NK-92 treated with Interleukin-12 subunit alpha and Interleukin-12 subunit beta, amount 100 ng/mL, for 24 hours (cell line): Measurements from ENCODE around the gene MEF2D.

Experiments
- DNase-seq: peaks from one replicate; lab custom pipeline; 2025; lab: John Stamatoyannopoulos, UW

Gene MEF2D

GRCh38 chr1:156467385-156467784 is 33.2 kb downstream of the MEF2D start:
- no peak for DNase-seq

DNA sequence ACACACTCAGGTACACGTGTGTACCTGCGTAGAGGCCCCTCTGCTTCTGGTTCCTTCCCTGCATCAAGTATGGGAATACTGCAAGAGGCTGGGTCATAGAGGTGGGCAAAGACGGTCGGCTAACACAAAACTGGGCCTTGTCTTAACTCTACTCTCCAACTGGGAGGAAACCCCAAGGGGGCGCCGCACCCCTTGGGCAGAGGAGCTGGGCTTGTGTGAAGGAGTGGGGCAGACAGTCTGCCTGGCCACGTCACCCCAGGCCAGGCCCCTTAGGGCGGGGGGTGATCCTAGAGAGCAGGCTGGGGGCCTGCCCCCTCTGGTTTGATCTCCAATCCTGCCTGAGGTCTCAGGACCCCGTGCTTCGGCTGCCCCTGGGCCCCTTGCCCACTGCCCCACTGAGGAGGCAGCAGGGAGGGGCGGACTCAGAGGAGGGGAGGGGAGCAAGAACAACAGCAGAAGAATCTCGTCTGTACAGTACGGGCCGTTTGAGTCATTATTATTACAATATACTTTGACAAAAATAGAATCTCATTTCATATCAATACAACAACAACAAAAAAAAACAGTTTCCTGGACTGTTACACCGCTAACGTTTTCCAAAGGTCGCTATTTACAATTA is 34.7 kb downstream of the MEF2D start:
- no peak for DNase-seq

- no peak for DNase-seq
Measured at GRCh38 chr1:156464825-156465452, 35.6 kb downstream of the MEF2D start.

DNA sequence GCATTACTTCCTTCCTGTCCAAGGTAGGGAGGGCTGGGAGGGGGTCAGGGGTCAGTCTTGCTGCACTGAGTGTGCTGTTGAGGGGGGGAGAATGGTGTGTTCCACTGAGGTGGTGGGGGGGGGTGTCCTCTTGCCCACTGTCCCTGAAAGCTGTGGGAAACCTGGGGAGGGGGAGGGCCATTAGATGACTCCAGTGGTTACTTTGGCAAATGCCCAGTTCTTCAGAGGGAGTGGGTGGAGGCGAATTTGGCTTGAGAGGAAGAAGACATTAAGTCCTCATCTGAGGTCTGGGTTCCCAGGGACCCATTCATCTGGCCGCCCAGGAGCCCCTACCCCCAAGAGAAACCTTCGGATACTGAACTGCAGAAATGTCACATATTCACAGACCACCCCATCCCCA is 36.2 kb downstream of the MEF2D start:
- DNase-seq, result no peak

DNA sequence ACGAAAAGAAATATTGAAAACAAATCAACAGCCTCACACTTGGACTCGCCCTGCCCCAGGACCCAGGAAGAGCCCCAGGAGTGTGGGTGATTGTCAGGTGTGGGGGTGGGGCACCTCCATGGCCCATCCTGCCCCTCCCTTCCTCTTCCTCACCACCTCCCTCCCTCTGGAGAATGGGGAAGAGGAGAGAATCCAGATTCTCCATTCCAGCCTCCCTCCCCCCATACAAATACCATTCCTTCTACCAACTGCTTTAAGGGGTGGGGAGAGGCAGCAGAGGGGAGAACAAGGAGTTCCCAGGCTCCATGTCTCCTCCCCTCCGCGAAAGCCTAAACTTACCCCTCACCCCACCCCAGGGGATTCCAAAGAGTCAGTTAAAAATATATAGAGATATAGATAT is 36.7 kb downstream of the MEF2D start:
- no peak for DNase-seq

DNA sequence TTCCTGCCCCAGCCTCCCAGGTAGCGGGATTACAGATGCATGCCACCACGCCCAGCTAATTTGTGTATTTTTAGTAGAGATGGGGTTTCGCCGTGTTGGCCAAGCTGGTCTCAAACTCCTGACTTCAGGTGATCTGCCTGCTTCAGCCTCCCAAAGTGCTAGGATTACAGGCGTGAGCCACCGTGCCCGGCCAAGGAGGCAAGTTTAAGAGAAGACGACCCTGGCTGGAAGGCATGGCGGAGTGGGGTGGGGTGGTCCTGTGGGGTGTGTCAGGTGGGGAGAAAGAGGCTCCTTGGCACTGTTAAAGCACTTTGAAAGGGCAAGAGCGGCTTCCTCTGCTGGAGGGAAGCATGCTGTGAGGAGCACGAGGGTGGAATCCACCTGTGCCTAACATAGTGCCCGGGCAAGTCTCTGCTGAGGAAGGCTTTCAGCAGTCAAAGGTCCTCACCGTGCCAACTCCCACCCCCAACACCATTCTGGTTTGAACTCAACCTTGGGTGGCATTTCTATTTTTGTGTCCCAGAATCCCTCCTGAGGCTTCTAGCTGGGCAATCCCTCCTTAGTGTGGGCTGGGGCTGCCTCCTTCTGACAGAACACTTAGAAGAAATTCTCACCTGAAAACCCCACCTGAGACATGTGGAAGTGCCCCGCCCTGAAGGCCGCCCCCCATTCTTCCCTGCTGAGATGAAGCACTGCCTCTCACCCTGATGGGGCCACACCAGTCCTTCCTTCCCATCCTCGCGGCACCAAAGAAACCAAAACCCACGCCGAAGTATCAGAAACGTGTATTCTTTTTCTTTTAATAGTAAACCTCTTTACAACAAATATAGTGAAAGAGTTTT is 37.4 kb downstream of the MEF2D start:
- no peak for DNase-seq

GRCh38 chr1:156461781-156462647 is 38.6 kb downstream of the MEF2D start:
- no peak for DNase-seq

GRCh38 chr1:156461109-156461508 is 39.5 kb downstream of the MEF2D start:
- no peak for DNase-seq

GRCh38 chr1:156460525-156460924 is 40.0 kb downstream of the MEF2D start:
- DNase-seq, result no peak

- no peak for DNase-seq
Measured at GRCh38 chr1:156458181-156458503, 42.4 kb downstream of the MEF2D start.

- DNase-seq, result peak; percentile 96
Measured at GRCh38 chr1:156456625-156457465, 43.7 kb downstream of the MEF2D start.

- DNase-seq, result no peak
Measured at GRCh38 chr1:156455362-156455761, 45.2 kb downstream of the MEF2D start.

GRCh38 chr1:156452907-156453306 is 47.7 kb downstream of the MEF2D start:
- DNase-seq, result no peak

GRCh38 chr1:156451505-156452160 is 48.9 kb downstream of the MEF2D start:
- no peak for DNase-seq

DNA sequence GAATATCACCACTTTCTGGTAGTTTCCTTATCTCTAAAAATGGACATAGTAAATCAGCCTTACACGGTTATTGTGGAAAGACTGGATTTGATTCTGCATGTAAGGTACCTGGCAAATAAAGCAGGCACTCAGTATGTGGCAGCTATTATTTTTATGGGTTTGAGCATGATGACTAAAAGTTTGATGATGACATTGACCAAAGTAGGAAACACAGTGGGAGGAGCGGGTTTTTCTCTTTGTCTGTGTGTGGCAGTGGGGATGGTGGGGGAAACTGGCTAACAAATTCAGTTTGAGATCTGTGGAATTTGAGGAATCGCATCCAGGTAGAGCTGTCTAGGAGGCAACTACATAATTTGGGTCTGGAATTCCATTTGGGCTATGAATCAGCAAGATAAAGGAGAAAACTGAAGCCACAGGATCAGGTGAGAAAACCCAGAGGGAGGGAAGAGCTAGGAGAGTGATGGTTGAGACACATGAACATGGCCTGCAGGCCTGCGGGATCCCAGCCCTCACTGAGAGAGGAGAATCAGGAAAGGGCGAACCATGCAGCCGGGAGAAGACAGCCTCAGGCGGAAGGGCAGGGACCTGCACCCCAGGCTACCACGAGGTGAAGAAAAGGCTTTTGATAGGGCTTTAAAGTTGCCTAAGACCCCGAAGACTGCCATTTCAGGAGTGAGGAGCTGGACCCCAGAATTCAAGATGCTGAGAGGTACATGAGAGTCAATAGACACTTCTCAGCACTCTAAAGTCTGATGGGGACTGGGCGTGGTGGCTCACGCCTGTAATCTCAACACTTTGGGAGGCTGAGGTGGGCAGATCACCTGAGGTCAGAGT is 52.2 kb downstream of the MEF2D start:
- DNase-seq, result no peak

DNA sequence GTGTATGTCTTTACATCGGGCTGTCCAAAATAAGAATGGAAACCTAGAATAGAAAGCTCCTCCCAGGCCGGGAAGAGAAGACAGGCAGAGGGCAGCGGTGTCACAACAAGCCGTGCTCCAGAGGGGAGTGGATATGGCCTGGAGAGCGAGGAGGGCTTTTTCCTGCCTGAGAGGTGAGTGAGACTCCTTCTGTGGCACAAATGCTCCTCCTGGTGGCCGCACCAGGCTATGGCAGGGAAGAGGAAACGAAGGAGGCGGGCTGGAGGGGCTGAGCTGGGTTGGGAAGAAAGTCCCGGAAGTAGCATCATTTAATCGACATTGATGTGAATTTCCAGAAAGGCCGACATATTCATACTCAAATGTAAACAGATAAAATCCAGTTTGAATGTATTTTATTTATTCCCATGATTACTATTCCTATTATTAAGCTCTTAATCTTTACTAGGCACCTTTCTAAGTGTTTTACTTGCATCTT is 54.7 kb downstream of the MEF2D start:
- peak; percentile 61 for DNase-seq

GRCh38 chr1:156444407-156445001 is 56.1 kb downstream of the MEF2D start:
- DNase-seq, result no peak

GRCh38 chr1:156443286-156443685 is 57.3 kb downstream of the MEF2D start:
- DNase-seq, result no peak

GRCh38 chr1:156440654-156441437 is 59.7 kb downstream of the MEF2D start:
- no peak for DNase-seq
